ENCODE data around the gene ZNF24. TPM values are rescaled to one million over a fixed set of nuclear protein-coding genes. Genes with fewer than 3 reads are reported as not detected.

Gene ZNF24
- polyA plus RNA-seq, 6 donors from 2014 or later: 73.9 to 137 (median 118) TPM

GRCh38 chr18:35376742-35377695 lies 32.8 kb upstream of the ZNF24 start, which contains the start of gene ZNF396:
Gene ZNF396, minus strand, starts transcription at chr18:35377337. Its CDS starts 3,045 bp downstream, at chr18:35374292.
- DNase-seq: peak; percentile 72
- peak; percentile 82 to 85 for ATAC-seq (ENCODE audit: low read depth in 2 of 2)
- H3K27ac Mint-ChIP-seq: peak within 1 kb of the TSS in 5 of 6 donors; percentile 58 to 96 (median 73)

GRCh38 chr18:35376393-35376741 lies 32.1 kb upstream of the ZNF24 start:
- Mint-ChIP-seq H3K4me1 (peaks cover 7 to 13% (median 11%) of the 10 kb centered on the region in 3 donors), H3K4me3 (peak overlapping the region; percentile 83 to 96 (median 92)), H3K36me3 (peaks cover 0 to 5% of the 10 kb centered on the region in 2 donors), H3K27ac (peak overlapping the region in 5 of 6 donors; percentile 58 to 96 (median 73)), H3K9me3 (no peaks in the 10 kb centered on the region), H3K27me3 (no peaks in the 10 kb centered on the region)
- DNase-seq: peak; percentile 35
- peak; percentile 60 to 71 for ATAC-seq (ENCODE audit: low read depth in 2 of 2)

More at GRCh38 chr18:35376742-35377695, 32.8 kb upstream of the ZNF24 start, which contains the start of gene ZNF396:
- H3K9me3 Mint-ChIP-seq: no peaks in the 10 kb centered on the region
- H3K36me3 Mint-ChIP-seq: peaks cover 0 to 5% of the 10 kb centered on the region in 2 donors
- H3K27me3 Mint-ChIP-seq: no peaks in the 10 kb centered on the region
- peak within 1 kb of the TSS; percentile 83 to 96 (median 92) for H3K4me3 Mint-ChIP-seq
- peaks cover 7 to 13% (median 11%) of the 10 kb centered on the region in 3 donors for H3K4me1 Mint-ChIP-seq

GRCh38 chr18:35374708-35375107 lies 30.5 kb upstream of the ZNF24 start:
- ATAC-seq (ENCODE audit: low read depth in 2 of 2) (no peak), DNase-seq (no peak)
- Mint-ChIP-seq H3K27ac (peak overlapping the region in 1 of 6 donors; percentile 7), H3K4me1 (peaks cover 7 to 13% (median 11%) of the 10 kb centered on the region in 3 donors), H3K4me3 (peak overlapping the region in 1 of 8 donors; percentile 53), H3K9me3 (no peaks in the 10 kb centered on the region), H3K27me3 (no peaks in the 10 kb centered on the region), H3K36me3 (peaks cover 0 to 5% of the 10 kb centered on the region in 2 donors)

- Mint-ChIP-seq H3K9me3 (no peaks in the 10 kb centered on the region), H3K27ac (no peak overlapping the region), H3K4me1 (peaks cover 5 to 7% (median 6%) of the 10 kb centered on the region in 3 donors), H3K4me3 (no peak overlapping the region), H3K36me3 (peaks cover 0 to 5% of the 10 kb centered on the region in 2 donors), H3K27me3 (no peaks in the 10 kb centered on the region)
- DNase-seq (no peak), ATAC-seq (ENCODE audit: low read depth in 2 of 2) (no peak)
These were observed 27.4 kb upstream of the ZNF24 start for GRCh38 chr18:35371412-35372195.

- Mint-ChIP-seq H3K9me3 (no peaks in the 10 kb centered on the region), H3K4me3 (no peak overlapping the region), H3K4me1 (no peaks in the 10 kb centered on the region), H3K36me3 (peaks cover 0 to 5% of the 10 kb centered on the region in 2 donors), H3K27me3 (peaks cover 0 to 7% (median 0%) of the 10 kb centered on the region in 3 donors), H3K27ac (no peak overlapping the region)
- DNase-seq (no peak), ATAC-seq (ENCODE audit: low read depth in 2 of 2) (no peak)
These were observed 24.9 kb upstream of the ZNF24 start for GRCh38 chr18:35369126-35369525.

- H3K27ac Mint-ChIP-seq: no peak overlapping the region
- H3K27me3 Mint-ChIP-seq: peaks cover 0 to 7% (median 0%) of the 10 kb centered on the region in 3 donors
- H3K9me3 Mint-ChIP-seq: no peaks in the 10 kb centered on the region
- H3K4me3 Mint-ChIP-seq: no peak overlapping the region
- H3K36me3 Mint-ChIP-seq: peaks cover 0 to 5% of the 10 kb centered on the region in 2 donors
- no peak for DNase-seq
- no peaks in the 10 kb centered on the region for H3K4me1 Mint-ChIP-seq
- no peak for ATAC-seq (ENCODE audit: low read depth in 2 of 2)
These were observed 24.4 kb upstream of the ZNF24 start for GRCh38 chr18:35368595-35368994.

- ATAC-seq (ENCODE audit: low read depth in 2 of 2) (no peak), DNase-seq (no peak)
- Mint-ChIP-seq H3K27me3 (peaks cover 0 to 15% (median 6%) of the 10 kb centered on the region in 3 donors), H3K36me3 (no peaks in the 10 kb centered on the region), H3K9me3 (no peaks in the 10 kb centered on the region), H3K4me3 (no peak overlapping the region), H3K27ac (no peak overlapping the region), H3K4me1 (no peaks in the 10 kb centered on the region)
These were observed 18.3 kb upstream of the ZNF24 start for GRCh38 chr18:35362531-35362930.

- Mint-ChIP-seq H3K27me3 (peaks cover 0 to 15% (median 6%) of the 10 kb centered on the region in 3 donors), H3K4me1 (no peaks in the 10 kb centered on the region), H3K36me3 (no peaks in the 10 kb centered on the region), H3K27ac (no peak overlapping the region), H3K4me3 (no peak overlapping the region), H3K9me3 (no peaks in the 10 kb centered on the region)
- no peak for ATAC-seq (ENCODE audit: low read depth in 2 of 2)
- no peak for DNase-seq
These were observed 17.5 kb upstream of the ZNF24 start for GRCh38 chr18:35361570-35362321.

- no peak overlapping the region for H3K4me3 Mint-ChIP-seq
- DNase-seq (peak; percentile 67), ATAC-seq (ENCODE audit: low read depth in 2 of 2) (peak; percentile 100)
- peaks cover 10 to 13% of the 10 kb centered on the region in 2 donors for H3K36me3 Mint-ChIP-seq
- peaks cover 0 to 3% (median under 1%) of the 10 kb centered on the region in 3 donors for H3K27me3 Mint-ChIP-seq
- H3K9me3 Mint-ChIP-seq: peaks cover 7 to 14% (median 10%) of the 10 kb centered on the region in 7 donors
- H3K27ac Mint-ChIP-seq: peak overlapping the region in 1 of 6 donors; percentile 3
- peaks cover 0 to 4% (median 3%) of the 10 kb centered on the region in 3 donors for H3K4me1 Mint-ChIP-seq
These were observed 11.0 kb upstream of the ZNF24 start for GRCh38 chr18:35355140-35355618.

- DNase-seq: no peak
- peaks cover 10 to 13% of the 10 kb centered on the region in 2 donors for H3K36me3 Mint-ChIP-seq
These were observed 8.6 kb upstream of the ZNF24 start for GRCh38 chr18:35352778-35353177.

GRCh38 chr18:35352283-35352682 lies 8.1 kb upstream of the ZNF24 start:
- H3K27me3 Mint-ChIP-seq: peaks cover 0 to 3% (median 0%) of the 10 kb centered on the region in 3 donors

More at GRCh38 chr18:35352778-35353177, 8.6 kb upstream of the ZNF24 start:
- H3K27ac Mint-ChIP-seq: no peak overlapping the region
- no peak overlapping the region for H3K4me3 Mint-ChIP-seq
- peaks cover 0 to 3% (median 0%) of the 10 kb centered on the region in 3 donors for H3K27me3 Mint-ChIP-seq
- ATAC-seq (ENCODE audit: low read depth in 2 of 2): no peak
- peaks cover 7 to 14% (median 10%) of the 10 kb centered on the region in 7 donors for H3K9me3 Mint-ChIP-seq
- H3K4me1 Mint-ChIP-seq: peaks cover 0 to 4% (median 3%) of the 10 kb centered on the region in 3 donors

GRCh38 chr18:35348001-35348400 lies 3.8 kb upstream of the ZNF24 start:
- H3K27me3 Mint-ChIP-seq: no peaks in the 10 kb centered on the region
- peak overlapping the region in 1 of 8 donors; percentile 30 for H3K4me3 Mint-ChIP-seq
- H3K9me3 Mint-ChIP-seq: peaks cover 5 to 12% (median 11%) of the 10 kb centered on the region in 7 donors
- no peak overlapping the region for H3K27ac Mint-ChIP-seq
- no peak for ATAC-seq (ENCODE audit: low read depth in 2 of 2)
- H3K36me3 Mint-ChIP-seq: peaks cover 10 to 13% of the 10 kb centered on the region in 2 donors
- DNase-seq: no peak
- H3K4me1 Mint-ChIP-seq: peaks cover 22 to 33% (median 26%) of the 10 kb centered on the region in 3 donors

More at GRCh38 chr18:35352283-35352682, 8.1 kb upstream of the ZNF24 start:
- Mint-ChIP-seq H3K27ac (no peak overlapping the region), H3K4me3 (no peak overlapping the region), H3K36me3 (peaks cover 10 to 13% of the 10 kb centered on the region in 2 donors), H3K9me3 (peaks cover 7 to 14% (median 10%) of the 10 kb centered on the region in 7 donors), H3K4me1 (peaks cover 0 to 4% (median 3%) of the 10 kb centered on the region in 3 donors)
- ATAC-seq (ENCODE audit: low read depth in 2 of 2): no peak
- DNase-seq: no peak
